ENCODE data around the gene IGDCC3. TPM values are rescaled to one million over a fixed set of nuclear protein-coding genes. Genes with fewer than 3 reads are reported as not detected.

IGDCC3 gene
- total and polyA plus RNA-seq, 2 of the 8 experiments (the other 6 are each of a cell fraction or from before 2014, with no cell fraction given), result 26.8 to 45.7 TPM

DNA sequence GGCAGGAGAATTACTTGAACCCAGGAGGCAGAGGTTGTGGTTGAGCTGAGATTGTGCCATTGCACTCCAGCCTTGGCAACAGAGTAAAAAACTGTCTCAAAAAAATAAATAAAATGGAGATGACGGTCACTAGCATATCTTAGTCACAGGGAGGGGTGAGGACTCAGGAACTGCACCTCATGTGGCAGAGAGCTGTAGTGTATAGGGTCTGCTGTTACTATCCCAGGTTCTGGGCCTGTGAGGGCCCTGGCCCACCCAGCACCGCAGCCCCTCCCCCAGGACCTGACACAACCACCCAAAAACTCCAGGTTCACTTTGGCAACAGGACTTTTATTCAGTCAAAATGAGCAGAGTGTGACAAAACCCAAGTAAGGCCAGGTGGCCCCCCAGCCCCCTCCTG lies 51.0 kb downstream of the IGDCC3 start (continued):
- TF ChIP-seq, protein P1, sequence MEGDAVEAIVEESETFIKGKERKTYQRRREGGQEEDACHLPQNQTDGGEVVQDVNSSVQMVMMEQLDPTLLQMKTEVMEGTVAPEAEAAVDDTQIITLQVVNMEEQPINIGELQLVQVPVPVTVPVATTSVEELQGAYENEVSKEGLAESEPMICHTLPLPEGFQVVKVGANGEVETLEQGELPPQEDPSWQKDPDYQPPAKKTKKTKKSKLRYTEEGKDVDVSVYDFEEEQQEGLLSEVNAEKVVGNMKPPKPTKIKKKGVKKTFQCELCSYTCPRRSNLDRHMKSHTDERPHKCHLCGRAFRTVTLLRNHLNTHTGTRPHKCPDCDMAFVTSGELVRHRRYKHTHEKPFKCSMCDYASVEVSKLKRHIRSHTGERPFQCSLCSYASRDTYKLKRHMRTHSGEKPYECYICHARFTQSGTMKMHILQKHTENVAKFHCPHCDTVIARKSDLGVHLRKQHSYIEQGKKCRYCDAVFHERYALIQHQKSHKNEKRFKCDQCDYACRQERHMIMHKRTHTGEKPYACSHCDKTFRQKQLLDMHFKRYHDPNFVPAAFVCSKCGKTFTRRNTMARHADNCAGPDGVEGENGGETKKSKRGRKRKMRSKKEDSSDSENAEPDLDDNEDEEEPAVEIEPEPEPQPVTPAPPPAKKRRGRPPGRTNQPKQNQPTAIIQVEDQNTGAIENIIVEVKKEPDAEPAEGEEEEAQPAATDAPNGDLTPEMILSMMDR (IDR thresholded peaks at IDR 0.05; ENCODE audit: control extremely low read depth in 1 of 3, insufficient read depth in 1 of 3, low read depth in 1 of 3, low read length in 3 of 3), result no peak
- TF ChIP-seq SAP30 (IDR thresholded peaks at IDR 0.05; ENCODE audit: insufficient read depth, insufficient replicate concordance, low read length) (no peak), TCF12 (IDR thresholded peaks at IDR 0.05; ENCODE audit: low read depth, low read length) (no peak), ZNF274 (IDR thresholded peaks at IDR 0.05; ENCODE audit: borderline replicate concordance, extremely low read depth, low read length) (no peak), CHD2 (IDR thresholded peaks at IDR 0.05; ENCODE audit: low read length) (no peak), KDM4A (IDR thresholded peaks at IDR 0.05; ENCODE audit: low read depth, low read length, severe bottlenecking) (no peak)

Data from H1 (cell line).